H1 (cell line): ENCODE measurements around the gene MTPN. TPM values are rescaled to one million over a fixed set of nuclear protein-coding genes. Genes with fewer than 3 reads are reported as not detected.

ENCODE experiments used
- CTCF ChIA-PET: fragments of 300-600 bp; sonication (Branson Sonifier 250); formaldehyde crosslinking; loops from one replicate; lab custom pipeline; 2021; ENCODE audit not compliant: partially characterized antibody; lab: Charles Lee
- POLR2A ChIA-PET: fragments of 300-600 bp; sonication (Branson Sonifier 250); formaldehyde crosslinking; loops from one replicate; lab custom pipeline; 2021; ENCODE audit warnings: inconsistent platforms; ENCODE audit not compliant: partially characterized antibody; lab: Charles Lee
- DNase-seq, 2 experiments: peaks; one replicate each; pipeline versions ENCODE4 v3.0.0 to v3.0.0-alpha.2; 2010 to 2022; ENCODE audit warnings: low spot score in 2 of 2, low read depth in 1 of 2, mixed read lengths in 1 of 2
- FAIRE-seq: peaks from 2 replicates; lab custom pipeline; 2011; peaks lifted over from hg19 to GRCh38; lab: Jason Lieb, UNC
- H2AFZ ChIP-seq: 2 replicates; pipeline ENCODE4 v1.8.1; 2012; ENCODE audit warnings: low read length, inconsistent platforms
- H2AK5ac ChIP-seq: 2 replicates; pipeline ENCODE4 v1.6.1; 2013; ENCODE audit warnings: low read depth, low read length
- H2BK120ac ChIP-seq: replicated peaks from 2 replicates; pipeline ENCODE3; 2013; ENCODE audit warnings: low read depth, low read length, inconsistent platforms
- H2BK12ac ChIP-seq: 2 replicates; pipeline ENCODE4 v1.6.1; 2013; ENCODE audit warnings: low read depth, low read length
- H2BK15ac ChIP-seq: 2 replicates; pipeline ENCODE4 v1.6.1; 2013; ENCODE audit warnings: low read length
- H2BK20ac ChIP-seq: 2 replicates; pipeline ENCODE4 v1.6.1; 2013; ENCODE audit warnings: low read length
- H2BK5ac ChIP-seq: 2 replicates; pipeline ENCODE4 v1.6.1; 2013; ENCODE audit warnings: low read depth, low read length
- H3K14ac ChIP-seq: 2 replicates; pipeline ENCODE4 v1.6.1; 2013; ENCODE audit warnings: inconsistent platforms; ENCODE audit not compliant: insufficient read length
- H3K18ac ChIP-seq: 2 replicates; pipeline ENCODE4 v1.6.1; 2013; ENCODE audit warnings: low read length; ENCODE audit errors: extremely low read depth
- H3K23ac ChIP-seq: 2 replicates; pipeline ENCODE4 v1.6.1; 2013; ENCODE audit warnings: inconsistent platforms; ENCODE audit not compliant: insufficient read length
- H3K23me2 ChIP-seq: 2 replicates; pipeline ENCODE4 v1.6.1; 2013; ENCODE audit warnings: low read depth, low read length
- H3K27ac ChIP-seq: 2 replicates; pipeline ENCODE4 v1.6.1; 2011; ENCODE audit warnings: low read depth, low read length, inconsistent platforms
- H3K27me3 ChIP-seq, 4 experiments: replicated peaks in 1 of 4; 1 replicate in 1 of 4; 2 replicates in 3 of 4; pipeline versions ENCODE4 v1.6.1 to v1.8.1; 2011 to 2013; ENCODE audit warnings: low read length in 3 of 4, mild to moderate bottlenecking in 3 of 4, inconsistent platforms in 2 of 4, mixed read lengths in 2 of 4, moderate library complexity in 1 of 4; ENCODE audit not compliant: control insufficient read depth in 3 of 4, insufficient read depth in 3 of 4; ENCODE audit errors: extremely low read depth in 1 of 4
- H3K36me3 ChIP-seq, 4 experiments: 2 replicates each; pipeline versions ENCODE4 v1.6.1 to v1.8.1; 2011 to 2013; ENCODE audit warnings: mild to moderate bottlenecking in 4 of 4, low read length in 3 of 4, moderate library complexity in 2 of 4, control low read depth in 1 of 4, inconsistent platforms in 1 of 4; ENCODE audit not compliant: insufficient read depth in 4 of 4, control insufficient read depth in 2 of 4
- H3K4ac ChIP-seq: replicated peaks from 2 replicates; pipeline ENCODE3; 2013; ENCODE audit warnings: low read length, low read depth, mixed read lengths, inconsistent platforms; ENCODE audit not compliant: insufficient read length
- H3K4me1 ChIP-seq, 4 experiments: replicated peaks in 1 of 4; 1 replicate in 1 of 4; 2 replicates in 3 of 4; pipeline versions ENCODE4 v1.6.1 to v1.8.1; 2011 to 2013; ENCODE audit warnings: low read length in 3 of 4, inconsistent platforms in 2 of 4, mixed read lengths in 1 of 4; ENCODE audit not compliant: insufficient read depth in 4 of 4, control insufficient read depth in 3 of 4
- H3K4me2 ChIP-seq, 2 experiments: 2 replicates each; pipeline versions ENCODE4 v1.6.1 to v1.8.1; 2011 to 2013; ENCODE audit warnings: low read depth in 2 of 2, low read length in 2 of 2, control low read depth in 1 of 2, inconsistent platforms in 1 of 2, mild to moderate bottlenecking in 1 of 2; ENCODE audit not compliant: insufficient read depth in 1 of 2
- H3K4me3 ChIP-seq, 4 experiments: fragments of 200-600, 300-600 bp in 1 of 4; sonication (generic), shearing (Covaris generic), sonication (Bioruptor Twin) in 1 of 4; 2 replicates each; pipeline versions ENCODE4 v1.5.1 to v1.8.1; 2011 to 2016; ENCODE audit warnings: low read length in 4 of 4, low read depth in 3 of 4, control low read depth in 2 of 4, inconsistent platforms in 2 of 4, mild to moderate bottlenecking in 2 of 4, mixed read lengths in 1 of 4, moderate library complexity in 1 of 4; ENCODE audit not compliant: insufficient read depth in 2 of 4; ENCODE audit errors: extremely low read depth in 1 of 4
- H3K56ac ChIP-seq: replicated peaks from 2 replicates; pipeline ENCODE3; 2013; ENCODE audit warnings: low read depth, mild to moderate bottlenecking, mixed read lengths, low read length, inconsistent platforms; ENCODE audit not compliant: insufficient read length
- H3K79me1 ChIP-seq: 2 replicates; pipeline ENCODE4 v1.6.1; 2013; ENCODE audit warnings: low read depth, low read length, control low read depth
- H3K79me2 ChIP-seq, 2 experiments: 2 replicates each; pipeline versions ENCODE4 v1.6.1 to v1.8.1; 2012 to 2013; ENCODE audit warnings: low read length in 2 of 2, mild to moderate bottlenecking in 2 of 2, inconsistent platforms in 1 of 2; ENCODE audit not compliant: insufficient read depth in 2 of 2, control insufficient read depth in 1 of 2
- H3K9ac ChIP-seq, 4 experiments: replicated peaks in 1 of 4; 1 replicate in 1 of 4; 2 replicates in 3 of 4; pipeline versions ENCODE4 v1.6.1 to v1.8.1; 2011 to 2013; ENCODE audit warnings: low read depth in 3 of 4, low read length in 3 of 4, control low read depth in 2 of 4, mild to moderate bottlenecking in 2 of 4, moderate library complexity in 2 of 4, inconsistent platforms in 1 of 4; ENCODE audit errors: extremely low read depth in 1 of 4
- H3K9me3 ChIP-seq, 2 experiments: 2 replicates each; pipeline versions ENCODE4 v1.6.1 to v1.8.1; 2012 to 2013; ENCODE audit warnings: mild to moderate bottlenecking in 2 of 2, moderate library complexity in 2 of 2, control low read depth in 1 of 2, inconsistent platforms in 1 of 2, low read depth in 1 of 2, low read length in 1 of 2, mixed read lengths in 1 of 2; ENCODE audit not compliant: insufficient read depth in 2 of 2
- H4K20me1 ChIP-seq, 2 experiments: replicated peaks in 1 of 2; 2 replicates each; pipeline versions ENCODE3 to v1.8.1; 2011 to 2013; ENCODE audit warnings: inconsistent platforms in 2 of 2, low read length in 2 of 2, mild to moderate bottlenecking in 1 of 2; ENCODE audit not compliant: insufficient read depth in 2 of 2, control insufficient read depth in 1 of 2
- H4K5ac ChIP-seq: 2 replicates; pipeline ENCODE4 v1.6.1; 2013; ENCODE audit warnings: low read length, low read depth, mixed read lengths, inconsistent platforms; ENCODE audit not compliant: insufficient read length
- H4K8ac ChIP-seq: 2 replicates; pipeline ENCODE4 v1.8.0; 2013; ENCODE audit warnings: mild to moderate bottlenecking, moderate library complexity, low read length, inconsistent platforms; ENCODE audit not compliant: insufficient read depth; ENCODE audit errors: extremely low read depth
- H4K91ac ChIP-seq: replicated peaks from 2 replicates; pipeline ENCODE3; 2013; ENCODE audit warnings: low read length, mixed read lengths, inconsistent platforms; ENCODE audit not compliant: insufficient read length
- BRCA1 ChIP-seq: IDR thresholded peaks from 2 replicates; pipeline ENCODE4 v1.6.1; 2012; ENCODE audit warnings: low read depth, low read length, improper control_type of control experiment
- EGR1 ChIP-seq: IDR thresholded peaks from 2 replicates; pipeline ENCODE4 v1.6.1; 2011; ENCODE audit warnings: low read depth, low read length, borderline replicate concordance
- JUN ChIP-seq: IDR thresholded peaks from 2 replicates; pipeline ENCODE4 v1.6.1; 2011; ENCODE audit warnings: low read depth, mild to moderate bottlenecking, improper control_type of control experiment, low read length
- KDM1A ChIP-seq: fragments of 200-600, 300-600 bp; sonication (generic); IDR thresholded peaks from 2 replicates; pipeline ENCODE4 v1.7.1; 2016; ENCODE audit warnings: mild to moderate bottlenecking, low read length, borderline replicate concordance
- MAFK ChIP-seq: IDR thresholded peaks from 2 replicates; pipeline ENCODE4 v1.6.1; 2012; ENCODE audit warnings: low read depth, mild to moderate bottlenecking, improper control_type of control experiment, low read length
- POLR2A ChIP-seq, 2 experiments: IDR thresholded peaks; 1 replicate in 1 of 2; 2 replicates in 1 of 2; pipeline ENCODE4 v1.6.1; 2011; ENCODE audit warnings: low read depth in 2 of 2, low read length in 2 of 2, mild to moderate bottlenecking in 2 of 2; ENCODE audit errors: control extremely low read depth in 1 of 2
- RAD21 ChIP-seq, 2 experiments: IDR thresholded peaks in 1 of 2; conservative IDR thresholded peaks in 1 of 2; 2 replicates each; pipeline ENCODE4 v1.6.1; 2011; ENCODE audit warnings: low read depth in 2 of 2, low read length in 2 of 2, improper control_type of control experiment in 1 of 2, inconsistent platforms in 1 of 2, mild to moderate bottlenecking in 1 of 2, moderate library complexity in 1 of 2
- RBBP5 ChIP-seq: IDR thresholded peaks from 2 replicates; pipeline ENCODE4 v1.7.1; 2012; ENCODE audit warnings: low read depth, mild to moderate bottlenecking, inconsistent platforms, low read length, moderate library complexity, borderline replicate concordance
- RFX5 ChIP-seq: IDR thresholded peaks from 2 replicates; pipeline ENCODE4 v1.6.1; 2011; ENCODE audit warnings: low read depth, low read length, improper control_type of control experiment, borderline replicate concordance
- RNF2 ChIP-seq: fragments of 200-900, 300-1000 bp; sonication (generic); IDR thresholded peaks from 2 replicates; pipeline ENCODE4 v1.7.1; 2016; ENCODE audit warnings: borderline replicate concordance, low read depth, mild to moderate bottlenecking, antibody characterized with exemption, low read length; ENCODE audit not compliant: poor library complexity, severe bottlenecking; ENCODE audit errors: missing control alignments
- SIRT6 ChIP-seq: IDR thresholded peaks from one replicate; pipeline ENCODE4 v1.7.1; 2012; ENCODE audit warnings: low read length, inconsistent platforms
- SP4 ChIP-seq: IDR thresholded peaks from 2 replicates; pipeline ENCODE4 v1.6.1; 2012; ENCODE audit warnings: low read length, inconsistent platforms
- SRF ChIP-seq: IDR thresholded peaks from 2 replicates; pipeline ENCODE4 v1.6.1; 2011; ENCODE audit warnings: mild to moderate bottlenecking, low read depth, low read length, moderate library complexity
- TAF1 ChIP-seq: IDR thresholded peaks from 2 replicates; pipeline ENCODE4 v1.6.1; 2011; ENCODE audit warnings: mild to moderate bottlenecking, low read depth, low read length
- TBP ChIP-seq: IDR thresholded peaks from 2 replicates; pipeline ENCODE4 v1.6.1; 2011; ENCODE audit warnings: low read depth, low read length, improper control_type of control experiment
- ZNF274 ChIP-seq: IDR thresholded peaks from 2 replicates; pipeline ENCODE4 v1.7.0; 2012; ENCODE audit warnings: low read length, borderline replicate concordance; ENCODE audit errors: extremely low read depth
- polyA plus RNA-seq, 7 experiments: library from polyadenylated mRNA; depleted of rRNA in 3 of 7; stranded (reverse) in 5 of 7; unstranded in 2 of 7; fragments of >200 nt in 5 of 7; fragments of 200-250 nt in 2 of 7; gene quantifications; 1 replicate in 5 of 7; 2 replicates in 1 of 7; 4 replicates in 1 of 7; pipeline versions ENCODE4 v1.2.1 to v1.2.3, GENCODE V29; 2011 to 2013; ENCODE audit warnings: missing spikeins in 2 of 7, mixed read lengths in 2 of 7
- total RNA-seq: library from RNA; stranded (reverse); fragmentation: NEBNext Ultra II Directional; extraction: Animal tissue kit (Norgen Biotek cat#: 25700); gene quantifications from 2 replicates; pipeline ENCODE4 v1.2.1, GENCODE V29; 2021

The MTPN gene
- total and polyA plus RNA-seq, 2 of the 8 experiments (the other 6 are each of a cell fraction or from before 2014, with no cell fraction given) = 33.0 to 101 TPM

DNA sequence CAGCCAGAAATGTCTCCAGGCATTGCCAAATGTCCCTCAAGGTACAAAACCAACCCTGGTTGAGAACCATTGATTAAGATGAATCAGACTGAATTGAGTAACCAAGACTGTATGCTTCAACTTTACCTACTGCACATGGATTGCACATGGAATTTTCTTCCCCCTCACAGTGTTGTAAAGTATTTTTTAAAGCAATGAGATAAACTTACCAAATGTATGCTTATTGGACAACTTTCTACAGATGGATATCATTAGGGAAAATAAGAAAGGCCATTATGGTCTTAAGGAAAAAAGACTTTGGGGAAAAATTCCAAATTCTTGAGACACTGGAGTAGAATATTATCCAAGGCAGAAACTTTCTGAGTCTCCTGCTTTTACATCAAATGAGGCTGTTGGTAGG is 20.9 kb upstream of the MTPN start:
- H3K4ac ChIP-seq = no peak overlapping the region
- H4K91ac ChIP-seq = no peak overlapping the region
- H3K27me3 ChIP-seq = no peaks in the 10 kb centered on the region
- no peak overlapping the region for H3K14ac ChIP-seq
- H3K18ac ChIP-seq = no peak overlapping the region
- H4K20me1 ChIP-seq = no peaks in the 10 kb centered on the region
- no peaks in the 10 kb centered on the region for H3K9me3 ChIP-seq
- H2AK5ac ChIP-seq = no peak overlapping the region
- FAIRE-seq (no peak), DNase-seq (no peak)
- H3K79me2 ChIP-seq = no peaks in the 10 kb centered on the region
- H2BK15ac ChIP-seq = no peak overlapping the region
- no peak overlapping the region for H2AFZ ChIP-seq
- no peaks in the 10 kb centered on the region for H3K4me1 ChIP-seq
- H3K23me2 ChIP-seq = no peaks in the 10 kb centered on the region
- H4K8ac ChIP-seq = no peak overlapping the region
- H3K27ac ChIP-seq = no peak overlapping the region
- H3K9ac ChIP-seq = no peak overlapping the region
- no peaks in the 10 kb centered on the region; a peak in 1 of 8 replicates for H3K36me3 ChIP-seq
- H3K23ac ChIP-seq = no peak overlapping the region
- ChIA-PET POLR2A (no interaction called here), CTCF (interaction anchor here (1.5 to 4.6 kb wide), 3 partner anchors 8 to 197 kb away, joined by 3 to 33 read pairs (median 9); no protein-coding TSS in a partner anchor)
- H3K79me1 ChIP-seq = no peaks in the 10 kb centered on the region
- H3K56ac ChIP-seq = no peak overlapping the region
- no peak overlapping the region for H2BK20ac ChIP-seq
- no peak overlapping the region for H3K4me2 ChIP-seq
- H2BK120ac ChIP-seq = no peak overlapping the region
- no peak overlapping the region for H3K4me3 ChIP-seq
- no peak overlapping the region for H2BK12ac ChIP-seq
- H2BK5ac ChIP-seq = no peak overlapping the region
- no peak overlapping the region for H4K5ac ChIP-seq
- TF ChIP-seq TAF1 (no peak), SRF (no peak), SIRT6 (no peak), POLR2A (IDR thresholded peaks at IDR 0.05; ENCODE audit: control extremely low read depth in 1 of 2, low read depth in 2 of 2, low read length in 2 of 2) (no peak), ZNF274 (no peak), RNF2 (no peak), BRCA1 (no peak), RBBP5 (no peak), MAFK (no peak), RFX5 (no peak), EGR1 (no peak), RAD21 (IDR thresholded peaks at IDR 0.05 in 1 of 2, conservative IDR thresholded peaks at IDR 0.05 in 1 of 2; ENCODE audit: low read depth in 2 of 2, low read length in 2 of 2) (no peak), TBP (no peak), KDM1A (no peak), JUN (no peak), SP4 (no peak)
